NK-92 (cell line): ENCODE results near the gene GCN1.
A peak's percentile ranks its signal among the peaks of the same experiment; 100 is the strongest.

Experiments
- DNase-seq: peaks from one replicate; lab custom pipeline; 2025; ENCODE audit not compliant: unreplicated experiment; lab: John Stamatoyannopoulos, UW

GCN1 gene

GRCh38 chr12:120230326-120230973 lies 35.9 kb upstream of the GCN1 start:
- DNase-seq: no peak

- DNase-seq: no peak
Measured at GRCh38 chr12:120229487-120230325, 35.2 kb upstream of the GCN1 start.

DNA sequence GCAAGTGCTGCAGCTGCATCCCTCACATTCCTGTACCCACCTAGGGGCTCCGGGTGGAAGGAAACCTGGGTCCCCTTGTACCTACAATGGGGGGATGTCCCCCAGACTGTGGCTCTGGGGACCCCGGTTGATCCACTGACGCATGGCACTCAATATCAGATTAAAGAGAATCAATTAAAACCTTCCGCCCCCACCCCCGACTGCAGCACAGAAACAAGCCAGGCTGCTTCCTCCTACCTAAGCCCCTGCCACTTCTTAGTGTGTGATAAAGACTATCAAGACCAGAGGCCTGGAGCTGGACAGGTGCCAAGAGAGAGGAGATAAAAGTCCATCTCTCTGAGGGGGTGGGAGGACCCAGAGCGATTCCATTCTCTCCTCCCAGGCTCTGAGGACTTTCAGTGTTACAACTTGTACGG lies 34.6 kb upstream of the GCN1 start:
- no peak for DNase-seq

DNA sequence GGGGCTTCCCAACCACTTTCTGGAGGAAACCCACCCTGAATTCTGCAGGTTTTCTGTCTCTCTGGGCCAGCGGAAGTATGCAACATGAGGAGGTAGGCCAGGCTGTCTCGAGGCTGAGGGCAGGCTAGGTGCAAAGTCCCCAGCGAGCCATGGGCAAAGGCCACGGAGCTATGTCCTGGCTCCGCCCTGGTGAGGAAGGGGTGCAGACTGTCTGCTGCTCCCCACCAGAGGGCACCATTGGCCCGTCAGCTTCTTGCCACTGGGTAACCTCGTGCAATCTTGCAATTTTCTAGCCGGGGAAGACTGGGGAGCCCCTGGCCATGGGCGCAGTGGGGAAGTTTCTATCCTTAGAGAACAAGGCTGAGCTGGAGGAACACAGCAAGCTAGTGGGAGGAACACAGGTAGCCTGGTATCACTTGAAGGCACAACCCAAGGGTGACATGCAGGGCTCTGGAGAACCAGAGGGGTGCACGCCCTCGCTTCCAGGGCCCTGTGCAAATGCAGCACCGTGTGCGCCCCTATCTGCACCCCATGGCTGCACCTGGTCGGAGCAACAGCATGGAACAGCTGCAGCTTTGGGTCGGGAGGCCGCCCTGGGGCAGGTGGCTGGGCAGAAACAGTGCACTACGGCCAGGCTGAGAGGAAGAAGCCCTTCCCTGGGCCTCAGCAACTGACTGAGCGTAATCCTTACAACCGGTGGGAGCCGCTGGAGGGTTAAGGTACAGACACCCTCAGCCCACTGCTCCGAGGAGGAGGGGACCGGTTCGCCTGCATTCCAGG lies 34.0 kb upstream of the GCN1 start:
- DNase-seq: peak; percentile 14

DNA sequence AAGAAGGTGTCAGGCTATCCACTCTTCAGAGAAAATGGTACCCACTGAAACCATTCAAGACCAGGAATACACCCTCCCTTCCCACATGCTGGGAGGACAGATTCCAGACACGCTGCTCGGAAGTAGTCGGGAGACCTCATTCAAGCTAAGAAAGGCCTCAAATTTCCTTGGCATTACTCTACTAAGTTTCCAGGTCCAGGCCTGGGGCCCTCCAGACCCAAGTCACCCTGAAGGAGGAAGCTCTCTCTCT lies 33.5 kb upstream of the GCN1 start:
- DNase-seq: no peak

- no peak for DNase-seq
Measured at GRCh38 chr12:120227233-120228040, 32.9 kb upstream of the GCN1 start.

DNA sequence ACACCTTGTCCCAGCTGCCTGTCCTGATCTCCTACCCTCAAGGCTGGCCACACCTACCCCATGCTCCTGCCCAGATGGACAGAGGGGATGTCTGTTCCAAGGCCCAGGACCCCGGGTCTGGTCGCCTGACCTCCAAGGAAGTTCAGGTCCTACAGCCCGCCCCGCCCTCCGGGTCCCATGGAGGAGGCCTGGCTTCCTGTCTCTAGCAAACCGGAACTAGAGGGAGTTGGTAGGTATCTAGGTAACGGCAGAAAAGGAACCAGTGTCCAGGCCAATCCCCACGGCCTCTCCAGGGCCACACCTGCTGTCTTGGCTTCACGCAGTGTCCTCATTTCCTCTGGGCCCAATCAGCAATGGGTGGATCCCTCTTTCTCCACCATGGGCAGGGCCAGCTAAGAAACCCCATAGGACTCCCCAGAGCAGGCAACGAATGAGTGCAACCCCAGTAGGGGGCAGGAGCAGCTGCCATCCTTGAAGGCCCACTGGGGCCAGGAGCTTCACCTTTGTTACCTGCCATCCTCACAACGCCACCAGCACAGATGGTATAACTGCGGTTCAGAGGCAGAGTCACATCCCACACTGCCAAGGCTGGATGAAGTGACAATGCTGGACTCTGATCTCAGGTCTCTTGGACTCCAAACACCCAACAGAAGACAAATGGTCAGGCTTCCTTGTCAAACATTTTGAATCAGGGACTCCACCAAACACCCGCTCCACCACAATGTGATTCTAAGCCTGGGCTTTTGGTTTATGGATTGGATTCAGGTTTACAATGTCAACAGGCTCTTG lies 31.5 kb upstream of the GCN1 start:
- no peak for DNase-seq

GRCh38 chr12:120225200-120225558 lies 30.7 kb upstream of the GCN1 start:
- no peak for DNase-seq

GRCh38 chr12:120224304-120225199 lies 30.0 kb upstream of the GCN1 start:
- no peak for DNase-seq

- no peak for DNase-seq
Measured at GRCh38 chr12:120223458-120224303, 29.2 kb upstream of the GCN1 start.

DNA sequence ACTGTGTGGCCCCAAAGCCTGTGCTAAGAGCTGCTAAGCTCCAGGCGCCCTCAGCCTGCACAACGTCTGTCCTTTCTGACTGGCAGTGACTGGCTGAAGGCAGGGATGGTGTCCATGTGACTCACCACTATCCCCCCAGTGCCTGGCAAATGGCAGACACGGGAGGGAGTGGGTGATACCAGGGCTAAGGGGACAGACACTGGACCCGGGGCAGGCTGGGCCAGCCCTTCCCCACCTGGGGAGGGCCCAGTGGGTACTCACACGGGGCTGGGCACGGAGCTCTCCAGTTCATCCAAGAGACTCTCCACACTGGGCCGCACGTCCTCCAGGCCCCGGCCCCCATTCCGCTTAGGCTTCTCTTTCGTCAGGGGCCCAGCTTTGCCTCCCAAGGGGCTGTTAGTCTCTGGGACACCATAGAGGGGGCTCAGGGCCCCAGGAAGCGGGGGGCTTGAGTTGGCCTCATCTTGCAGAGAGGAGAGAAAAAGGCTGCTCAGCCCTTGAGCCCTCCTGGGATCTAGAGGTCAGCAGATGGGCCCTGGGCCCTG lies 27.8 kb upstream of the GCN1 start:
- no peak for DNase-seq

DNA sequence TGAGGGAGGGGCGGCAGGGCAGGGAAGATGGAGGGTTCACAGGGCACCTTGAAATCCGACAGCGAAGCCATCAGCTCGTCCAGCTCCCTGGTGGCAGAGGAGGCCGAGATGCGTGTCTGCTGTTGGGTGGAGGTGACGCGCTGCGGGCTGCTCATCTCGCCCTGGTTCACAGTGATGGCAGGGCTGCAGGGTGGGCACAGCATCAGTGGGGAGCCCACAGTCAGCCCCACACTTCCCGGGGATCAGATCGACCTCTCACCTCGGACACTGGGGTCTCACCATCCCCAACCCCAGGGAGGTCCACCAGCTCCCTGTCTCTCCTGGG lies 27.0 kb upstream of the GCN1 start:
- DNase-seq: no peak

- no peak for DNase-seq
Measured at GRCh38 chr12:120220838-120221575, 26.5 kb upstream of the GCN1 start.

DNA sequence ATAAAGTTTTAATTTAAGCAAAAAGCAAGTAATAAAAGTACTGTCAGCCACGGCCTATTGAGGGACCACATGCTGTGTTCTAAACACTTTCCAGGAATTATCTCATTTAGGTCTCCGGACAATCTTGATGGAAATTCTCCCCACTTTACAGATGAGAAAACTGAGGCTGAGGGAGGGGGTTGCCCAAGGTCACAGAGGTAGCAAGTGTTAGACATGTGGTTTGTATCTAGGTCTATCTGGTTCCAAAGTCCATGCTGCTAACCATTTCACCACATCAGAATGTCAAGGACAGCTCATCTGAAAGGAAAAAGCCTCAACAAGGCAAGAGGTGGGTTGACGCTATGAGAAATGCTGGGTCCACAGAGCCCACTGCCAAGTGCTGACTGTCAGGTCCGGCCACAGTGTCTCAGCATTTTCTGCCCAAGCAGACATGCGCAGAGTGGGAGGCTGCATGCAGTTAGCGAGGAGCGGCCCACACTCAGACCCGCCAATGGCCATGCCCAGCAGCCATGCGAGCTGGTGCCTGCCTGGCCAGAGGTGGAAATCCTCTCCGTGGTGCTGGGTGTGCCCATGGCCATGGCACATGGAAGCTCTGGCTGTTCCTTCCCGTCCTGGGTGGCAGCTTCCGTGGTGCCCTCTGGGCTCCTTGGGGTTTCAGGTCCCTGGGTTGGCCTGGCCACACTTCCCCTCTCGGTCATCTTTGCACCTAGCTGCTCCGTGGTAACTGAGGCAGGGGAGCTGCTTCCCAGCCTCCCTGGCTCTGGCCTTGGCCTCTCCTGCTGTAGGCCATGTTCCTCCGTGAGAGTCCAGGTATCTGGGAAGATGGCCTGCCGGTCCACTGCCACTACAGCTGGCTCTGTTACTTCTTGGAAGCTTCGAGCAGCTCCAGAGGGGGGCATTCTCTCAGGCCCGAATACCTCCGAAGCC lies 24.4 kb upstream of the GCN1 start:
- no peak for DNase-seq

DNA sequence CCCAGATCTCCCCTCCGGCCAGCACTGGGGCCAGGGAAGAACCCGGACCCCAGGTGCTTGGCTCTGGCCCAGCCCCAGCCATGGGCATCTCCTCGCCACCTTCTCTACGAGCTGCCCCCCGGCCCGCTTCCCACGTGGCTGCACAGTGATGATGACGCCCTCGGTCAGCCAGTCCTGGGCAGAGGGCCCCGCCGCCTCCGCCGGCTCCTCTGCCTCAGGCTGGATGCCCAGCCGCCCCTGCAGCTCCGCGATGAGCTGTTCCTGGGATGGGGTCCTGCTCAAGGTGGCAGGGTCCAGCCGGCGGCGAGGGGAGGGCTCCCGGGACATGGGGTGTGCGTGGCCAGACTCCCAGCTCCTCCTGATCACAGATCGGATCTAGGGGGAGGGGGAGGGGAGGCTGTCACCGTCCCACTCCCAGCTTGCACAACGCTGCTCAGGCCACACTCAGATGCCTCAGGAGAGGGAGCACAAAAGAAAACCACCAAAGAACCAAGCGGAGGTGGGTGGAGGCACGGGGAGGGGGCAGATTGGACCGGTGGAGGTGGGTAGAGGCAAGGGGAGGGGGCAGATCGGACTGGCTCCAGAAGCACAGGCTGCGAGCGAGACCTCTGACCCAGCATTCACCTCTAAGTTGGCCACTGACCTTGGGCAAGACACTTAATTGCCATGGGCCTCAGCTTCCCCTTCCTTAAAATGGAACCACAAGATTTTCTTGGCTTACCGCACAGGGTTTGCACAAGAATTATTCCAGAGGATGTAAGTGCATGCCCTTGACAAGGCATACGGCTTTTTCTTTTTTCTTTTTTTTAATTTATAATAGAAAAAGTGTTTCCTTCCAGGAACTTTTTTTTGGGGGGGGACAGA lies 22.5 kb upstream of the GCN1 start:
- no peak for DNase-seq
